Spleen (tissue), 7 donors: ENCODE data around the gene RNF115.

Experiments used
- POLR2A ChIP-seq, 3 donors: fragments of 450-650 bp; IDR thresholded peaks; one replicate each; pipeline ENCODE4 v1.5.1; 2017; ENCODE audit warnings: antibody characterized with exemption in 3 of 3, mild to moderate bottlenecking in 1 of 3
- TF ChIP-seq, protein P1 (sequence below), 11 experiments: fragments of 200-600 bp in 7 of 11; fragments of 450-650 bp in 4 of 11; sonication (generic) in 4 of 11; IDR thresholded peaks in 8 of 11; conservative IDR thresholded peaks in 3 of 11; 1 replicate in 7 of 11; 2 replicates in 4 of 11; pipeline versions ENCODE4 v1.4.0 to v1.8.0; 2016 to 2021; ENCODE audit warnings: antibody characterized with exemption in 11 of 11, inconsistent platforms in 4 of 11, mild to moderate bottlenecking in 1 of 11
- donor health status: DM: no; HTN: no; CAD: no; lungs with moderate emphysema.
- donor health status: DM: no; HTN: no; CAD: no.
- donor health status: DM: no; HTN: no; CAD: no.

DNA sequence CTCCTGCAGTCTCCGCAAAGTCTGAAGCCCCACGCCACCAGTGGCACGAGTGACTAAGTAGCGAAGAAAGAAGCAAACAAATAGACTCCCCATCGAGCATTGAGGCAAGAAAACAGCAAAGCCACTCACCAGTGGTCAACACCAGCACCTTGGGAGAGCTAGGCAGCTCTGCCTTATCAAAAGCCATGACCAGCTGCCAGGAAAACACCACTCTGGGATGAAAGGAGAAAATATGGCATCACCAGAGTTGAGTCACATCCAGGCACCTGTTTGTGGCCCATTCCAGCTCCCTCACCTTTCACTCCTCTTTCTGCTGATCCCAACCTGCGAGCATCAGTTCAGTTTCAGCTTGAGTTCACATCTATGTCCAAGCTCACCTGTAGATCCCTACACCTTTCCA, 134.0 kb downstream of the RNF115 start:
- no peak for TF ChIP-seq POLR2A (IDR thresholded peaks at IDR 0.05)
- TF ChIP-seq, protein P1, sequence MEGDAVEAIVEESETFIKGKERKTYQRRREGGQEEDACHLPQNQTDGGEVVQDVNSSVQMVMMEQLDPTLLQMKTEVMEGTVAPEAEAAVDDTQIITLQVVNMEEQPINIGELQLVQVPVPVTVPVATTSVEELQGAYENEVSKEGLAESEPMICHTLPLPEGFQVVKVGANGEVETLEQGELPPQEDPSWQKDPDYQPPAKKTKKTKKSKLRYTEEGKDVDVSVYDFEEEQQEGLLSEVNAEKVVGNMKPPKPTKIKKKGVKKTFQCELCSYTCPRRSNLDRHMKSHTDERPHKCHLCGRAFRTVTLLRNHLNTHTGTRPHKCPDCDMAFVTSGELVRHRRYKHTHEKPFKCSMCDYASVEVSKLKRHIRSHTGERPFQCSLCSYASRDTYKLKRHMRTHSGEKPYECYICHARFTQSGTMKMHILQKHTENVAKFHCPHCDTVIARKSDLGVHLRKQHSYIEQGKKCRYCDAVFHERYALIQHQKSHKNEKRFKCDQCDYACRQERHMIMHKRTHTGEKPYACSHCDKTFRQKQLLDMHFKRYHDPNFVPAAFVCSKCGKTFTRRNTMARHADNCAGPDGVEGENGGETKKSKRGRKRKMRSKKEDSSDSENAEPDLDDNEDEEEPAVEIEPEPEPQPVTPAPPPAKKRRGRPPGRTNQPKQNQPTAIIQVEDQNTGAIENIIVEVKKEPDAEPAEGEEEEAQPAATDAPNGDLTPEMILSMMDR (IDR thresholded peaks at IDR 0.05 in 8 of 11, conservative IDR thresholded peaks at IDR 0.05 in 3 of 11): no peak
